GM10266 (cell line): Measurements from ENCODE around the gene GALNT16.

ENCODE experiments used
- DNase-seq: peaks from one replicate; pipeline ENCODE4 v3.0.0; 2012; ENCODE audit errors: extremely low spot score
- CTCF ChIP-seq: IDR thresholded peaks from 2 replicates; pipeline ENCODE4 v1.5.1; 2012; ENCODE audit warnings: mild to moderate bottlenecking, low read depth; ENCODE audit not compliant: control insufficient read depth, insufficient read depth; ENCODE audit errors: missing control alignments

Gene GALNT16

DNA sequence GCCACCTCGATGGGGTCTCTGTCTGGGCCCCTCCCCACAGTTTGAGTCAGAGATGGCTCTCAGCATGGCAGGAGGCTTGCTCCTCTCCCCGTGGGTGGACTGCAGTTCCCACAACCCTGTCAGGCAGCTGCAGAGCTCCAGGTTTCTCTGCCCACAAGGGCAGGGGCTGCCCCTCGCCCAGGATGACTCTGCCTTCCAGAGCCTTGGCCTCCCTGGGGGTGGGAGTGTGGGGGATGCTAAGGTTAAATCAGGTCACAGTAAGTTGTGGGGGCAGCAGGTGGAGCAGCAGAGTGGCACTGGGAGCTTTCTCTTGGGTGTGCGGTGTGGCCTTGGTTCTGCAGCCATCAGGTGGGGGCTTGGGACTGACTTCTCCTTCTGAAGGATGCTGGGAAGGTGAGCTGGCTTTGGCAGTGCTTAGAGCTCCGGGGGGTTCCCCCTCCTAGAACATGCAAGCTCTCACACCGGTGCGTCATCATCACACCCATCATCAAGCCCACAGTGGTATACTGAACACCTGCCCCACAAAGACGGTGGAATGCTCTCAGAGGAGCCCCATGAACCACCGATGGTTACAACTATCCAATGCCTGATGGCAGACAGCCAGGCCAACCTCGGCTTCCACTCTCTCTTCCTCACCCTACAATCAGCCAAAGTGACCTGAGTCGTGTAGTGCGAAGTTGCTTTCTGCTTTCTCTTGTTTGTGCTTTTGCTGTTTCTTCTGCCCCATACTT is 98.4 kb downstream of the GALNT16 start:
- DNase-seq = peak; percentile 50
- TF ChIP-seq CTCF = no peak

- no peak for TF ChIP-seq CTCF
Measured at GRCh38 chr14:69358966-69359365, 99.0 kb downstream of the GALNT16 start.

DNA sequence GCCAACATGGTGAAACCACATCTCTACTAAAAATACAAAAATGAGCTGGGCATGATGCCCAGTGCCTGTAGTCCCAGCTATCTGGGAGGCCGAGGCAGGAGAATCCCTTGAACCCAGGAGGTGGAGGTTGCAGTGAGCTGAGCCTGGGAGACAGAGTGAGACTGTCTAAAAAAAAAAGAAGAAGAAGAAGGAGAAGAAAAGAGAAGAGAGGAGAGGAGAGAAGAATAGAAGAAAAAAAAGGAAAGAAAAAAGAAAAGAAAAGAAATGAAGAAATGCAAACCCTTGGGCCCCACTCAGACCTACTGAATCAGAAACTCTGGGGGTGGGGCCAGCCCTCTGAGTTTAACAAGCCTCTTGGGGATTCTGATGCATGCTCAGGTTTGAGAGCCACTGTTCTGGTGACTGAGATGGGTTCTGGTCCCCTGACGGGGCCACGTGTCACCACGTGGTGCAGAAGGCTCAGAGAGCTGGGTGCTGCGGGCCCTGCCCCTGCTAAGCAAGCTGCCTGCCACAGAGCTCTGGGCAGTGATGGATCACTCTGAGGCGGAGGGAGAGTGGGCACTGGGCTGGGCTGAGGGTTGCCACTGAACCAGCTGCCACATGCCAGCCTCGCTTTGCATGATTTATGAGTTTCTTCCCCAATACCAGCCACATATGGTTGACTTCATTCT is 100.6 kb downstream of the GALNT16 start:
- no peak for DNase-seq
- no peak for TF ChIP-seq CTCF

More at GRCh38 chr14:69358966-69359365, 99.0 kb downstream of the GALNT16 start:
- no peak for DNase-seq

DNA sequence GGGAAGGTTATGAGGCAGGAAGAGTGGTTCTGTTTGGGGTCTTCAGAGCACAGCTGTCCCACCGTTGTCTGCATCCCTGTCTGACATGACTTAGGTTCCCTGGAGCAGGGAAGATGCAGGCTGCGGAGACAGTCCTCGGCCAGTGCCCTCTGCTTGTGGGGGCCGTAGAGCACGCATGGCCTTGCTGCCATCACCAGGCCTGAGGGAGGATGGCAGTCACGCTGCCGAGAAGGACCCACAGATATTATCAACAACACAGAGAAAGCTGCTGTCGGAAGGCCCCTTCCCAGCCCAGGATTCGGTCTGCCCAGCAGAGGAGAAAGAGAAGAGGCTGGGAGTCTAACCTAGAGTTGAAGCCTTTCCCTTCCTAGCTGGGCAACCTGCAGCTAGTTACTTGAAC is 103.1 kb downstream of the GALNT16 start:
- TF ChIP-seq CTCF = peak; percentile 24
- no peak for DNase-seq

GRCh38 chr14:69363964-69364363 is 104.0 kb downstream of the GALNT16 start:
- TF ChIP-seq CTCF = no peak
- DNase-seq = no peak

- no peak for TF ChIP-seq CTCF
- no peak for DNase-seq
Measured at GRCh38 chr14:69364378-69364777, 104.4 kb downstream of the GALNT16 start.

DNA sequence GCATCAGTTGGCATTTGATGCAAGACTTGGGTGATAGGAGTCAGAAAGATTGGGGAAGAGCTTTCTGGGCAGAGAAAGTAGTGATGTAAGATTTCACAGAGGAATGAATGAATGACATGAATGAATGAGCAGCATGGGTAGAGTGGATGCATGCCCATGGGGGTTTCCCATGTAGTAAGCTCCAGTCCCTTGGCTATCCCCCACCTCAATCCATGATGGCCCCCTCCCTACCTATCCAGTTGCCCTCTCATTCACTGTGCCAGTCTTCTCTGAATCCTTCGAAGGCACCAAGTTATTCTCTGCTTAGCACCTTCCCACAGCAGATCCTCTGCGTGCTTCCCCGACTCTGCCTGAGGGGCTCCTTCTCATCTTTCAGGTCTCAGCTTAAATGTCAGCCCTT is 106.1 kb downstream of the GALNT16 start:
- TF ChIP-seq CTCF = no peak
- no peak for DNase-seq
